Loucy (cell line): ENCODE measurements around the gene NUAK2.

Source experiments
- H2AFZ ChIP-seq: fragments of 200-600 bp; sonication (generic); 2 replicates; pipeline ENCODE4 v1.6.0; 2016; ENCODE audit warnings: antibody characterized with exemption, mild to moderate bottlenecking, low read length, moderate library complexity
- H3F3A ChIP-seq: fragments of 200-600 bp; 2 replicates; pipeline ENCODE4 v1.6.0; 2016; ENCODE audit warnings: antibody characterized with exemption, low read depth, mild to moderate bottlenecking
- H3K27me3 ChIP-seq: fragments of 200-600 bp; sonication (generic); 2 replicates; pipeline ENCODE4 v1.6.1; 2014; ENCODE audit warnings: low read length, mild to moderate bottlenecking; ENCODE audit not compliant: insufficient read depth, poor library complexity, severe bottlenecking
- H3K36me3 ChIP-seq: fragments of 200-600 bp; sonication (generic); 2 replicates; pipeline ENCODE4 v1.6.1; 2016; ENCODE audit warnings: low read length; ENCODE audit not compliant: insufficient read depth
- H3K4me1 ChIP-seq: fragments of 200-600 bp; sonication (generic); 2 replicates; pipeline ENCODE4 v1.5.1; 2014; ENCODE audit warnings: low read length, mild to moderate bottlenecking; ENCODE audit not compliant: insufficient read depth, poor library complexity, severe bottlenecking
- H3K4me2 ChIP-seq: fragments of 200-600 bp; sonication (generic); 2 replicates; pipeline ENCODE4 v1.6.0; 2014; ENCODE audit warnings: antibody characterized with exemption, low read length, low read depth, mild to moderate bottlenecking; ENCODE audit not compliant: poor library complexity, severe bottlenecking
- H3K4me3 ChIP-seq: fragments of 200-600 bp; sonication (generic); 2 replicates; pipeline ENCODE4 v1.5.1; 2014; ENCODE audit warnings: low read length, mild to moderate bottlenecking, mixed read lengths; ENCODE audit not compliant: poor library complexity, severe bottlenecking
- H3K79me2 ChIP-seq: fragments of 200-600 bp; sonication (generic); 2 replicates; pipeline ENCODE4 v1.6.1; 2014; ENCODE audit warnings: low read length; ENCODE audit not compliant: insufficient read depth
- H3K9ac ChIP-seq: fragments of 200-600 bp; sonication (generic); 2 replicates; pipeline ENCODE4 v1.6.0; 2014; ENCODE audit warnings: mild to moderate bottlenecking, low read depth, low read length, moderate library complexity; ENCODE audit not compliant: poor library complexity, severe bottlenecking
- H3K9me2 ChIP-seq: fragments of 200-600 bp; sonication (generic); replicated peaks from 2 replicates; pipeline ENCODE4 v1.6.1; 2016; ENCODE audit warnings: low read depth, low read length, mixed read lengths
- H3K9me3 ChIP-seq: fragments of 200-600 bp; sonication (generic); 2 replicates; pipeline ENCODE4 v1.6.1; 2014; ENCODE audit warnings: mild to moderate bottlenecking, antibody characterized with exemption, low read length, low read depth; ENCODE audit not compliant: insufficient read depth
- H4K20me1 ChIP-seq: fragments of 200-600 bp; sonication (generic); 2 replicates; pipeline ENCODE4 v1.6.0; 2014; ENCODE audit warnings: antibody characterized with exemption, low read length, mild to moderate bottlenecking; ENCODE audit not compliant: insufficient read depth, poor library complexity, severe bottlenecking
- CTCF ChIP-seq: fragments of 200-600 bp; sonication (generic); conservative IDR thresholded peaks from 2 replicates; pipeline ENCODE4 v1.5.1; 2014; ENCODE audit warnings: mild to moderate bottlenecking, antibody characterized with exemption, low read length
- EZH2phosphoT487 ChIP-seq: fragments of 200-600 bp; IDR thresholded peaks from 2 replicates; pipeline ENCODE4 v1.6.1; 2018; ENCODE audit warnings: antibody characterized with exemption, mild to moderate bottlenecking, moderate library complexity, borderline replicate concordance

The NUAK2 gene

DNA sequence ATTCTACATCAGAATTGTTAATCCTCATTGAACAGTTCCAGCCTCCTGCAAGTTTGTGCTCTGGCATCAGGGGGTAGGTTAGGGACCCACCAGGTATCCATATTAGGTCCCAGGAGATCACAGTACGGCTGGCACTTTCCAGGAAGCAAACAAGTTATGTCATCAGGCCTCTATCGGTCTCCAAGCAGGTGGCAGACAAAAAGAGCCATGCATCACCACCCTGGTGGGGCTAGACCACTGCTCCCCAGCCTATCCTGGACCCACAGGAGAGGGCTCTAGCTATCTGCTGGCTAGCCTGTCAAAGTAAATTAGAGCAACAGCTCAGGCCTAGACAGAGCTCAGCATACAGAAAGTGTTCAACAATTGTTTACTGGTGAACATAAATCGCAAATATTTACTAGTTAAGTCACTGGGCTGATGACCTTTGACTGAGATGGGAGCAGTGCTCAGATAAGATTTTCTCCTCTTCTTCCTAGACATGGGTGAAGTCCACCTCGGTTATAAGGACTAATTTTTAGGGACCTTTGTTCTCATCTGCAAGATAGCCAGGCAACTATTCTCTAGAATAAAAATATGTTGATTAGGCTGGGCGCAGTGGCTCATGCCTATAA, 6.4 kb downstream of the NUAK2 start:
- Histone ChIP-seq H3K4me2 (no peak overlapping the region), H3K36me3 (no peaks in the 10 kb centered on the region), H4K20me1 (no peaks in the 10 kb centered on the region), H2AFZ (no peak overlapping the region), H3K79me2 (no peaks in the 10 kb centered on the region), H3F3A (no peaks in the 10 kb centered on the region), H3K9me2 (no peaks in the 10 kb centered on the region), H3K4me3 (no peak overlapping the region), H3K4me1 (peaks cover 15% of the 10 kb centered on the region), H3K27me3 (no peaks in the 10 kb centered on the region), H3K9ac (no peak overlapping the region), H3K9me3 (no peaks in the 10 kb centered on the region)
- no peak for TF ChIP-seq EZH2phosphoT487
- no peak for TF ChIP-seq CTCF

- Histone ChIP-seq H3K4me2 (peak overlapping the region; percentile 43), H3K79me2 (no peaks in the 10 kb centered on the region)
These were observed 7.8 kb downstream of the NUAK2 start for GRCh38 chr1:205313563-205314308.

GRCh38 chr1:205312866-205313562, 8.5 kb downstream of the NUAK2 start:
- Histone ChIP-seq H3K9me3 (no peaks in the 10 kb centered on the region), H3K9me2 (no peaks in the 10 kb centered on the region), H3F3A (no peaks in the 10 kb centered on the region), H3K4me2 (peak overlapping the region; percentile 43), H3K36me3 (no peaks in the 10 kb centered on the region; the same call in 1 of the 2 replicates), H4K20me1 (no peaks in the 10 kb centered on the region), H3K79me2 (no peaks in the 10 kb centered on the region), H3K9ac (no peak overlapping the region), H3K4me1 (peaks cover 15% of the 10 kb centered on the region), H2AFZ (no peak overlapping the region; the same call in 1 of the 2 replicates), H3K27me3 (no peaks in the 10 kb centered on the region), H3K4me3 (peak overlapping the region; percentile 6)
- no peak for TF ChIP-seq CTCF
- TF ChIP-seq EZH2phosphoT487 = no peak

More at GRCh38 chr1:205313563-205314308, 7.8 kb downstream of the NUAK2 start:
- Histone ChIP-seq H3K36me3 (no peaks in the 10 kb centered on the region), H3K9me3 (no peaks in the 10 kb centered on the region), H3K27me3 (no peaks in the 10 kb centered on the region), H3K4me1 (peaks cover 15% of the 10 kb centered on the region), H3F3A (no peaks in the 10 kb centered on the region), H2AFZ (peak overlapping the region; percentile 14; the same call in 1 of the 2 replicates), H4K20me1 (no peaks in the 10 kb centered on the region), H3K4me3 (peak overlapping the region; percentile 6), H3K9me2 (no peaks in the 10 kb centered on the region), H3K9ac (no peak overlapping the region)
- TF ChIP-seq EZH2phosphoT487 (no peak), CTCF (no peak)
